Ascending aorta (tissue), 2 donors: ENCODE data around the gene NEGR1. TPM values are rescaled to one million over a fixed set of nuclear protein-coding genes. Genes with fewer than 3 reads are reported as not detected.

Experiments
- DNase-seq, 2 donors: peaks; one replicate each; pipeline ENCODE4 v3.0.0-alpha.2; 2019; ENCODE audit warnings: low spot score in 2 of 2
- H3K27ac ChIP-seq, 2 donors: fragments of 200-600 bp; sonication (generic); one replicate each; pipeline ENCODE4 v1.5.1; 2016 to 2017; ENCODE audit warnings: mild to moderate bottlenecking in 1 of 2
- H3K27me3 ChIP-seq: fragments of 200-600 bp; sonication (generic); one replicate; pipeline ENCODE4 v1.5.1; 2017
- H3K36me3 ChIP-seq, 2 donors: fragments of 200-600 bp; sonication (generic); one replicate each; pipeline ENCODE4 v1.5.1; 2016
- H3K4me1 ChIP-seq, 2 donors: fragments of 200-600 bp; sonication (generic); one replicate each; pipeline ENCODE4 v1.5.1; 2016 to 2017; ENCODE audit warnings: mild to moderate bottlenecking in 1 of 2
- H3K4me3 ChIP-seq, 2 donors: fragments of 200-600 bp; sonication (generic); one replicate each; pipeline ENCODE4 v1.5.1; 2016 to 2017; ENCODE audit warnings: mild to moderate bottlenecking in 1 of 2
- H3K9me3 ChIP-seq, 2 donors: fragments of 200-600 bp; sonication (generic); one replicate each; pipeline ENCODE4 v1.5.1; 2016
- CTCF ChIP-seq, 3 experiments: fragments of 200-600 bp in 2 of 3; fragments of 450-650 bp in 1 of 3; sonication (generic) in 2 of 3; IDR thresholded peaks; one replicate each; pipeline ENCODE4 v1.5.1; 2016 to 2019; ENCODE audit warnings: antibody characterized with exemption in 3 of 3, mild to moderate bottlenecking in 1 of 3, moderate library complexity in 1 of 3
- intact Hi-C: fragments of 100-400 bp; cut with DNase I; formaldehyde crosslinking; loops from one replicate; pipeline ENCODE4 v1.15.1; 2023
- total RNA-seq: library from RNA; depleted of rRNA; stranded (reverse); fragments of >200 nt; gene quantifications from one replicate; pipeline ENCODE4 v1.1.0, GENCODE V29; 2016

NEGR1 gene
- total RNA-seq, 1 donor from 2014 or later = 42.8 TPM

- intact Hi-C loops = no loop called here
- no peak for DNase-seq
- H3K9me3 ChIP-seq = no peaks in the 10 kb centered on the region
- TF ChIP-seq CTCF (IDR thresholded peaks at IDR 0.05) = no peak
- no peak overlapping the region for H3K27ac ChIP-seq
- no peak overlapping the region for H3K4me3 ChIP-seq
- H3K27me3 ChIP-seq = no peaks in the 10 kb centered on the region
- no peaks in the 10 kb centered on the region for H3K4me1 ChIP-seq
- no peaks in the 10 kb centered on the region for H3K36me3 ChIP-seq
These were observed 882.3 kb downstream of the NEGR1 start for GRCh38 chr1:71400050-71400449.

GRCh38 chr1:71399594-71399993 lies 882.7 kb downstream of the NEGR1 start:
- DNase-seq = no peak
- Histone ChIP-seq H3K27me3 (no peaks in the 10 kb centered on the region), H3K36me3 (no peaks in the 10 kb centered on the region), H3K4me3 (no peak overlapping the region), H3K4me1 (no peaks in the 10 kb centered on the region), H3K27ac (no peak overlapping the region), H3K9me3 (no peaks in the 10 kb centered on the region)
- intact Hi-C loops = no loop called here
- TF ChIP-seq CTCF (IDR thresholded peaks at IDR 0.05) = no peak

GRCh38 chr1:71393301-71393700 lies 889.0 kb downstream of the NEGR1 start:
- DNase-seq = no peak

GRCh38 chr1:71390518-71390917 lies 891.8 kb downstream of the NEGR1 start:
- Histone ChIP-seq H3K27me3 (no peaks in the 10 kb centered on the region), H3K9me3 (peaks cover 0 to 13% of the 10 kb centered on the region in 2 donors), H3K4me3 (no peak overlapping the region), H3K4me1 (no peaks in the 10 kb centered on the region), H3K27ac (no peak overlapping the region), H3K36me3 (no peaks in the 10 kb centered on the region)
- intact Hi-C loops = no loop called here
- no peak for DNase-seq
- TF ChIP-seq CTCF (IDR thresholded peaks at IDR 0.05) = no peak

More at GRCh38 chr1:71393301-71393700, 889.0 kb downstream of the NEGR1 start:
- Histone ChIP-seq H3K36me3 (no peaks in the 10 kb centered on the region), H3K27ac (no peak overlapping the region), H3K4me3 (no peak overlapping the region), H3K27me3 (no peaks in the 10 kb centered on the region), H3K9me3 (peaks cover 0 to 11% of the 10 kb centered on the region in 2 donors), H3K4me1 (no peaks in the 10 kb centered on the region)
- intact Hi-C loops = no loop called here
- TF ChIP-seq CTCF (IDR thresholded peaks at IDR 0.05) = no peak

- Histone ChIP-seq H3K36me3 (no peaks in the 10 kb centered on the region), H3K4me1 (no peaks in the 10 kb centered on the region), H3K9me3 (no peaks in the 10 kb centered on the region), H3K4me3 (no peak overlapping the region), H3K27me3 (no peaks in the 10 kb centered on the region), H3K27ac (no peak overlapping the region)
- TF ChIP-seq CTCF (IDR thresholded peaks at IDR 0.05) = no peak
- DNase-seq = no peak
- intact Hi-C loops = no loop called here
These were observed 904.5 kb downstream of the NEGR1 start for GRCh38 chr1:71377886-71378285.

- Histone ChIP-seq H3K27me3 (no peaks in the 10 kb centered on the region), H3K27ac (no peak overlapping the region), H3K4me3 (no peak overlapping the region), H3K9me3 (no peaks in the 10 kb centered on the region), H3K36me3 (no peaks in the 10 kb centered on the region), H3K4me1 (no peaks in the 10 kb centered on the region)
- intact Hi-C loops = no loop called here
- no peak for DNase-seq
- TF ChIP-seq CTCF (IDR thresholded peaks at IDR 0.05) = no peak
These were observed 909.8 kb downstream of the NEGR1 start for GRCh38 chr1:71372496-71372895.
